Bronchial epithelial cell (primary cell): ENCODE measurements around the gene ARHGAP11B.
"Not testable (repeated sequence)": the region's sequence is repeated elsewhere in the genome, so short reads cannot be mapped to it uniquely, and the experiment has no call there.

Experiments used
- DNase-seq: peaks from one replicate; pipeline ENCODE4 v3.0.0-alpha.2; 2010; ENCODE audit warnings: low read depth
- FAIRE-seq: peaks from 2 replicates; lab custom pipeline; 2011; peaks lifted over from hg19 to GRCh38; lab: Jason Lieb, UNC
- H3K27me3 ChIP-seq: 2 replicates; pipeline ENCODE4 v1.5.1; 2011; ENCODE audit warnings: low read length; ENCODE audit not compliant: control insufficient read depth, insufficient read depth
- H3K36me3 ChIP-seq: 2 replicates; pipeline ENCODE4 v1.5.1; 2011; ENCODE audit warnings: low read length; ENCODE audit not compliant: control insufficient read depth, insufficient read depth
- H3K4me3 ChIP-seq: 2 replicates; pipeline ENCODE4 v1.5.1; 2011; ENCODE audit warnings: mild to moderate bottlenecking, low read depth, low read length, control low read depth
- TF ChIP-seq, protein P1 (sequence below): IDR thresholded peaks from 2 replicates; pipeline ENCODE4 v1.5.1; 2011; ENCODE audit warnings: mild to moderate bottlenecking, moderate library complexity, low read length, control low read depth, inconsistent platforms; ENCODE audit not compliant: insufficient read depth, severe bottlenecking

ARHGAP11B gene

DNA sequence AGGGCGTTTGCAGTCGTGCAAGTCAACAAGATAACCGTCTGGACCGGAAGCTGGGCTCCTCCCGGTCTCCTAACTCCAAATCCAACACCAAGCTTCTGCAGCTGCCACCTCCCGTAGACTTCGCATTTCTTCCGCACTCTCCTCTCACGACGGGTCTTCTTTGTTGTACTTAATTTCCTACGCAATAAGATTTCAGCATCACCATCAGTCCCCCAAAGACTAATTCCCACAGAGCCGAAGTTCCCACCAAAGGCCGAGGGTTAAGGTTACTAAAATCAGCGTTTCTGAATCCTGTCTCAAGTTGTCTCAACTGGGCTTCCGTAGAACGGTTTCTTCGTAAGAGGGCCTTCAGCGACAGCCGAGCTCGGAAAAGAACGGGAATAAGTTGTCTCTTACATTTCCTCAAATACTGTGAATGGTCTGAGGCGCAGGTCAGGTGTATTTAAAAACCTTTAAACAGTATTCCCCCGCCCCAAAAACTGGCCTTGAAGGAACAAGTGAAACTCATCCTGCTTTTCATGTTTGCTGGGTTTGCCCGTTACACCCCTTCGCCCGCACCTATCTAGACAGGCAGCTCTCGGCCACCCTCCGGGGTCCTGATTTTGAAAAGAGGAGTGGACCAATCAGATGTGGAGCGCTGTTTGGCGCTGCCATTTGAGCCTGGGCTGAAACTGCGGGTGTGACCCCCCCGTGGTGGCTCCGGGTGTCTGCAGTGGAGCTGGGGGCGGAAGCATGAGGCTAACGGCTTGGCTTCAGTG, at the start of gene ARHGAP11B:
Gene ARHGAP11B (plus strand): TSS at position 693 of the 758 bp plus-strand sequence.
- H3K27me3 ChIP-seq, FAIRE-seq: not testable (repeated sequence)

DNA sequence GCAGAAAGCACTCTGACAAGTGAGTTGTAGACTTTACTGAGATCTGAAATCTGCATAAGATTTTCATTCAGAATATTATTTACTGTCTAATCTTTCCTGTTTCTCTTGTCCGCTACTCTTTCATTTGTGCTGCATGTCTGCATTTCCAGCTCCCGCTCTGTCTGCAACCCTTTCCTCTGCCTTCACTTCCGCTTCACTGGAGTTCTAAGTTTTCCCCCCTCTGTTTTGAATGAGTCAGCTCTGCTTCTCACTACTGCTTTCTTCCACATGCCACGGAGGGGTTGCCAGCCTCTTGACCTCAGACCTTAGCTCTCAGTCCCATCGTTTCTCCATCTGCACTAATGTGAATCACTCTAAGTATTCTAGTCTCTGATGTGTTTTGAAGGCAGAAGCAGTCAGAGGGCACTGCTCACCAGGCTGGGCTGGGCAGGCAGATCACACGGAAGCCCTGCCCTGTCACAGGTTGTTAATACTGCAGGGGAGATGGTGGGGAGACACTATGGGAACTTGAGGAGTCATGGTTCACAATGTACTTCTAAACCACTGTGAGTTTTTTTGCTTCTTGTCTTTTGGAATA, 46.4 kb upstream of the ARHGAP11B start:
- FAIRE-seq, result not testable (repeated sequence)

More for the DNA sequence above, at the start of gene ARHGAP11B:
- DNase-seq, result peak; percentile 88
- TF ChIP-seq, protein P1, sequence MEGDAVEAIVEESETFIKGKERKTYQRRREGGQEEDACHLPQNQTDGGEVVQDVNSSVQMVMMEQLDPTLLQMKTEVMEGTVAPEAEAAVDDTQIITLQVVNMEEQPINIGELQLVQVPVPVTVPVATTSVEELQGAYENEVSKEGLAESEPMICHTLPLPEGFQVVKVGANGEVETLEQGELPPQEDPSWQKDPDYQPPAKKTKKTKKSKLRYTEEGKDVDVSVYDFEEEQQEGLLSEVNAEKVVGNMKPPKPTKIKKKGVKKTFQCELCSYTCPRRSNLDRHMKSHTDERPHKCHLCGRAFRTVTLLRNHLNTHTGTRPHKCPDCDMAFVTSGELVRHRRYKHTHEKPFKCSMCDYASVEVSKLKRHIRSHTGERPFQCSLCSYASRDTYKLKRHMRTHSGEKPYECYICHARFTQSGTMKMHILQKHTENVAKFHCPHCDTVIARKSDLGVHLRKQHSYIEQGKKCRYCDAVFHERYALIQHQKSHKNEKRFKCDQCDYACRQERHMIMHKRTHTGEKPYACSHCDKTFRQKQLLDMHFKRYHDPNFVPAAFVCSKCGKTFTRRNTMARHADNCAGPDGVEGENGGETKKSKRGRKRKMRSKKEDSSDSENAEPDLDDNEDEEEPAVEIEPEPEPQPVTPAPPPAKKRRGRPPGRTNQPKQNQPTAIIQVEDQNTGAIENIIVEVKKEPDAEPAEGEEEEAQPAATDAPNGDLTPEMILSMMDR, result peak; percentile 9
- H3K4me3 ChIP-seq, result peak within 1 kb of the TSS; percentile 51
- H3K36me3 ChIP-seq, result not testable (repeated sequence)

DNA sequence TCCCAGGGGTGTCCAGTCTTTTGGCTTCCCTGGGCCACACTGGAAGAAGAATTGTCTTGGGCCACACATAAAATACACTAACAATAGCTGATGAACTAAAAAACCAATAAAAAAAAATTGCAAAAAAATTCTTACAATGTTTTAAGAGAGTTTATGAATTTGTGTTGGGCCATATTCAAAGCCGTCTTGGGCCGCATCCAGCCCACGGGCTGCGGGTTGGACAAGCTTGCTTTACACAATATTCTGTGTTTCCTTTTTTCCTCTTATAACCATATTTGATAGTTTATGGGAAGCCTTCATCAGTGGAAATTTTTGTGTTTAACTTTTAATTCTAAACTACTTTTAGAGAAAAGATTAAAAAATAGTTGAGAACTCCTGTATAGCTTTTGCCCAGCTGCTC, 45.2 kb upstream of the ARHGAP11B start:
- not testable (repeated sequence) for DNase-seq, H3K27me3 ChIP-seq, FAIRE-seq, H3K4me3 ChIP-seq, H3K36me3 ChIP-seq

More for the DNA sequence above, 46.4 kb upstream of the ARHGAP11B start:
- DNase-seq, H3K27me3 ChIP-seq, H3K4me3 ChIP-seq, H3K36me3 ChIP-seq: not testable (repeated sequence)

DNA sequence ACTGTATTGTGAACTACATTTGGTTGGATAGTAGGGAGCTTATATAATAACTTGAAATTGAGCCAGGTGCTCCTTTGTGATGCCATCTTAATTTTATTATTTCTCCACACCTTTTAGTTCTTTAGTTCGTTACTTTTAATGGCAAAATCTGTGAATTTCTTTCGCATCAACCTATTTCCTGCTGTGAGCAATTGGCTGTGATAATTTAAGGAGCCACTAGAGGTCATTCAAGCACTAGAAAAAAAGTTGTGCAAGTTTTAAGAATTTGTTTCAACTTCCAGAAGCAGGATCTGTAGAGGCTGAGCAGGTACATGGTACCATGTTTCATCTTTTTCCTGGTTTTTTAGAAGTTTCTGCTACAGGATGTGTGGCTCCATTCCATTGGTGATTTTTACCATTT, 27.0 kb upstream of the ARHGAP11B start:
- not testable (repeated sequence) for H3K36me3 ChIP-seq, FAIRE-seq, H3K27me3 ChIP-seq, H3K4me3 ChIP-seq, DNase-seq

DNA sequence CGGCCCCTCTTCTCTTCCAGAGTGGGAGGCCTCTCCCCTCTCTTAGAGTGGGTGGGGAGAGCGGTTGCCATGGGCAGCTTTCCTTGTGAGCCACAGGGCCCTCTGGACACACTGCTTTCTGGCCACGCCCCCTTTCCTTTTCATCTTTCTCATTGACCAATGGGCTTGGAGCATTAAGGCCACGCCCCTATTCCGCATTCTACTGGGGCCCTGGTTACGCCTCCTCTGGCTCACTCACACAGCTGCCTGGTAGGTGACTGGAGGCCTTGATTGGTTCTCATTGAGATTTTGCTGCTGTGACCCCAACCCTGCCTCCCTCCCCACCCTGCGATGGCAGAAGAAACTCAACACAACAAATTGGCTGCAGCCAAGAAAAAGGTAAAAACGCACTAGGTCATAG, 22.1 kb upstream of the ARHGAP11B start, which contains the start of gene GOLGA8H:
Gene GOLGA8H (plus strand): TSS at position 233 of the 400 bp plus-strand sequence. CDS start 98 bp downstream, at position 331.
- not testable (repeated sequence) for H3K4me3 ChIP-seq, FAIRE-seq, H3K36me3 ChIP-seq, DNase-seq, H3K27me3 ChIP-seq

DNA sequence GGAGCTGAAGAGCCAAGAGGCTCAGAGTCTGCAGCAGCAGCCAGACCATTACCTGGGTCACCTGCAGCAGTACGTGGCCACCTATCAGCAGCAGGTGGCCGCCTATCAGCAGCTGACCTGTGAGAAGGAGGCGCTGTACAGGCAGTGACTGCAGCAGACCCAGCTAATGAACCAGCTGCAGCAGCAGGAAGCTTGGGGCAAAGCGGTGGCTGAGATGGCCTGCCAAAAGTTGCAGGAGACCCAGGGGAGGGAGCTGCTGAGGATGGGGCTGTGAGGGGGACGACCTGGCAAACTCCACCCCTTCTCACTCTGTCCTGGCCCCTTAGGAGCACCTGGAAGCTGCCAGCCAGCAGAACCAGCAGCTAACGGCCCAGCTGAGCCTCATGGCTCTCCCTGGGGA, 13.7 kb upstream of the ARHGAP11B start:
- DNase-seq, H3K4me3 ChIP-seq, H3K27me3 ChIP-seq, H3K36me3 ChIP-seq, FAIRE-seq: not testable (repeated sequence)

DNA sequence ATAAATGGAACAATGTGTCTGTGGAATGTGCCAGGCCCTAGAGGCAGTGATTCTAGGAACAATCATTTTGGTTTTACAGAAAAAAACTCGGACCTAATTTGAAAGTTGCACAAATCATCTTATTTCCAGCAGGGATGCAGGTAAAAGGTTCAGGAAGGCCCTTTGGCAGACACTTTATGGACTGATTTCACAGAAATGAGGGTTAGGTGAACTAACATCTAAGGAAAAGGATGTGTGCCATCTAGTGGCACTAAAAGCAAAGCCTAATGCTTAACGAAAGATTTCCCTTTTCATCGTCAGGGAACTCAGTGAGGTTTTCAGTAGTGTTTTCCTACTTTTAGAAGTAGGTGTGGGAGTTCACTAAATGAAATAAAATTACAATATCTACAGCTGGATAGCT, 4.6 kb upstream of the ARHGAP11B start:
- not testable (repeated sequence) for H3K27me3 ChIP-seq, H3K36me3 ChIP-seq, H3K4me3 ChIP-seq, FAIRE-seq
- DNase-seq, result peak; percentile 15

DNA sequence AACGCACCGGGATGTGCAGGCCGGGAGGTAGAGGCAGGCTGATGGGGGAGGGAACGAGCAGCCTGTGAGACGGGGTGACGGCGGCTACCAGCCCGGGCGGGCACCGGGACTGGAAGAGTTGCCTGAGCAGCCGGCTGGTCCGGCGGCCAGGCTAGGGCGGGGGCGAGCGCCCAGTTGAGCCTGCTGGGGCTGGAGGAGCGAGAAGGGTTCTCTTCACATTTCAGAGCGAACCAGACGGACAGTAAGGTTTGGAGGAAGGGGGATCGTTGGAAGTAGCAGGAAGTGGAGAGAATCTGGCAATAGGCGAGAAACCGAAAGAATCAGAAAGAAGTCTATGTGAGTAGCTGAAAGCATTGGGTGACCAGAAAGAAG, 252 bp downstream of the ARHGAP11B start:
- H3K36me3 ChIP-seq, FAIRE-seq, H3K27me3 ChIP-seq: not testable (repeated sequence)
- DNase-seq, result peak; percentile 17
- peak overlapping the region; percentile 51 for H3K4me3 ChIP-seq

DNA sequence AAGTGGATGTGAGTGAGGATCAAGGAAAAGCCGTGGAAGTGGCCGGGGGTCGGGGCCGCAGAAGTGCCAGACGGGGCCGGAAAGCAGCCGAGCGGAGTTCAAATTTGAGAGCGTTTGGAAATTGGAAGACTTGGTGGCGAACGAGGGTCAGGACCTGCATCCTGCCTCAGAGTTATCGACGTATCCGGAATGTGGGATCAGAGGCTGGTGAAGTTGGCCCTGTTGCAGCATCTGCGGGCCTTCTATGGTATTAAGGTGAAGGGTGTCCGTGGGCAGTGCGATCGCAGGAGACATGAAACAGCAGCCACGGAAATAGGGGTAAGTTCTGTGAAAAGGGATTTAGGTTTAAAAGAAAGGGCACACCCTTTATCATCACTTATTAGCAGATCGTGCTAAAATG, 704 bp downstream of the ARHGAP11B start:
- H3K4me3 ChIP-seq, result peak overlapping the region; percentile 51
- not testable (repeated sequence) for H3K27me3 ChIP-seq, DNase-seq, H3K36me3 ChIP-seq, FAIRE-seq
